GM12872 (cell line): ENCODE measurements around the gene FGF11.

Source experiments
- TF ChIP-seq, protein P1 (sequence below): IDR thresholded peaks from 3 replicates; pipeline ENCODE4 v1.5.1; 2011; ENCODE audit warnings: low read depth, mild to moderate bottlenecking, low read length, moderate library complexity; ENCODE audit not compliant: insufficient read depth

The FGF11 gene

DNA sequence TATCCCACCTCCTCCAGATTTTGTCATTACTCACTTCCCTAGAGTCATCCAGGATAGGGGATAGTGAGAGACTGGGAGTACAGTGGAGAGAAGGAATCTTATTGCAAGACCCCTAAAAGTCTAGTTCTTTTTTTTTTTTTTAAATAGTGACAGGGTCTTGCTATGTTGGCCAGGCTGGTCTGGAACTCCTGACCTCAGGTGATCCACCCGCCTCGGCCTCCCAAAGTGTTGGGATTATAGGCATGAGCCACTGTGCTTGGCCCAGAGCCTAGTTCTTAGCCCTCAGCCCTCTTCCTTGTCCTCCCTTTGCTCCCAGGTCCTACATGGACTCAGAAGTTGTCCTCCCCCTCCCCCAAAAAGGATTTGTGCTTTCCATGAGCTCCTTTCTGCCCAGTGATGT is 2.8 kb downstream of the FGF11 start:
- TF ChIP-seq, protein P1, sequence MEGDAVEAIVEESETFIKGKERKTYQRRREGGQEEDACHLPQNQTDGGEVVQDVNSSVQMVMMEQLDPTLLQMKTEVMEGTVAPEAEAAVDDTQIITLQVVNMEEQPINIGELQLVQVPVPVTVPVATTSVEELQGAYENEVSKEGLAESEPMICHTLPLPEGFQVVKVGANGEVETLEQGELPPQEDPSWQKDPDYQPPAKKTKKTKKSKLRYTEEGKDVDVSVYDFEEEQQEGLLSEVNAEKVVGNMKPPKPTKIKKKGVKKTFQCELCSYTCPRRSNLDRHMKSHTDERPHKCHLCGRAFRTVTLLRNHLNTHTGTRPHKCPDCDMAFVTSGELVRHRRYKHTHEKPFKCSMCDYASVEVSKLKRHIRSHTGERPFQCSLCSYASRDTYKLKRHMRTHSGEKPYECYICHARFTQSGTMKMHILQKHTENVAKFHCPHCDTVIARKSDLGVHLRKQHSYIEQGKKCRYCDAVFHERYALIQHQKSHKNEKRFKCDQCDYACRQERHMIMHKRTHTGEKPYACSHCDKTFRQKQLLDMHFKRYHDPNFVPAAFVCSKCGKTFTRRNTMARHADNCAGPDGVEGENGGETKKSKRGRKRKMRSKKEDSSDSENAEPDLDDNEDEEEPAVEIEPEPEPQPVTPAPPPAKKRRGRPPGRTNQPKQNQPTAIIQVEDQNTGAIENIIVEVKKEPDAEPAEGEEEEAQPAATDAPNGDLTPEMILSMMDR, result no peak

DNA sequence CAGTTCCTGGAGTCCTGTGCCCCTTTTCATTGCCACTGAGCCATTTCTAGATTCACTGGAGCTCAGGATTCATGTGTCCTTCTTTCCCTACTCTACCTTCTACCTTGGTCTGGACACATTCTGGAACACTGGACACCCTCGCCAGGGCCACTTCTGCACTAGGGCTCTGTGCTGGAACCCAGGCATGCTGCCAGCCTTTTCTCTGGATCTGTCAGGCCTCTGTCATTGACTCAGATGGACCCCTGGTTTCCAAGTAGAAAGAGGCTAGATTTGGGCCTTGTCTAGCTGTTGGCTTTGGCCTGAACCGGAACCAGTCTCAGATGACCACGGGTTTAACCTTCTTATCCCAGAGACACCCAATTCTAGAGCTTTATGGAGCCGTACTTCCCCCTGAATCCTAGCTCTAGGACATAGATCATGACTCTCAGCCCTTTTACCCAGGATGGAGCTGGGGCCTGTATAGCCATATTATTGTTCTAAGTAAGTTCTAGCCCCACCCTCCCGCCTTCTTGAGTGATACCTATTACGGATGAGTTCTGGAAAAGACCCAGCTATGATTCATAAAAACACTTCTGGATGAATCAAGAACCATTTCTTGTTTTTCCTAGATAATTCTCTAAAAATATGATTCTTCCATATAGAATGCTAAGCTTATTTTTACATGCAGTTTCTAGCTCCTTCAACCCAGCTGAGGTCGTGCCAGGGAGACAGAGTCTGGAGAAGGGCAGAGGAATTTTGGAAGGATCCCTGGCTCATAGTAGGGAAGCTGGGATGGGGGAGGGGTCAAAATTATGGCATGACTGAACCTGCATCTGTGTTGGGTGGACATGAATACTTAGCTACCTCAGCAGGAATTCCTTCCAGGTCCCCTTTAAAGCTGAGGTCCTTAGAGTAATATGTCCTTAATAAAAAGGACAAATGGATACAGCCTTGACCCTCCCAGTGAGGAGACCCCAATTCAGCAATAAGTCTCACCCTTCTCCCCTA is 4.5 kb downstream of the FGF11 start:
- TF ChIP-seq, protein P1, result no peak

DNA sequence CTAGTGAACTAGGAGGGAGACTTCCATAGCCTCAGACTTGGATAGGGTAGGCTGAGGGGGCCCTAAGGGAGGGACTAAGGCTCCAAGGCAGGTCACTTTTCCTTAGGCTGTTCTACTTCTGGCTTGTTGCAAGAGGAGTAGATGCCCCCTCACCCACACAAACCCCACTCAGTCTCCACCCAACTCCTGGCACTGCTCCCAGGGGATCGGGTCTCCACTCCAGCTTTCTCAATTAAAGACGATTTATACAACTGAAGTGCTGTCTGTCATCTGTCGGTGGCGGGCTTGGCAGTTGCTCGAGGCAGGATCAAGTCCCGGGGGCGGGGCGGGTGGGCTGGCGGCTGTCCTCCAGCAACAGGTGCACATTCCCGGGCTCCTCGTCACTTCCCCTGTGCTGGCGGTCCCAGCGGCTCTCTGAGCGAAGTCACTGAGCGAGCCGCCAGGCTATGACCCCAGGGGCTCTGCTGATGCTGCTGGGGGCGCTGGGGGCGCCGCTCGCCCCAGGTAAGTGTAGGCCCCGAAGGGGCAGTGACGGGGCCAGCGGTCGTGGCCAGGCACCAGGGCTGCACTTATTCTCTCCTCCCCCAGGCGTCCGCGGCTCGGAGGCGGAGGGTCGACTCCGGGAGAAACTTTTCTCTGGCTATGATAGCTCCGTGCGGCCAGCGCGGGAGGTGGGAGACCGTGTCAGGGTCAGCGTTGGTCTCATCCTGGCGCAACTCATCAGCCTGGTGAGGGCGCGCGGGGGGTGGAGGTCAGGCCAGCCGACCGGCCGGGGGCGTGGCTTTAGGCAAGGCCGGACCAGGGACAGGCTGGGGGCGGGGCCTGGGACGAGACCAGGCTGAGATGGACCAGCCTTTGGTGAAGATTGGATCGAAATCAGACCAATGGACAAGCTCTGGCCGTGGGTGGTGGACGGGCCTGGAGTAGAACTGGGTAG is 5.6 kb downstream of the FGF11 start, which contains the start of gene CHRNB1:
Gene CHRNB1 (plus strand): TSS at position 380 of the 937 bp plus-strand sequence. CDS start 67 bp downstream, at position 447.
- TF ChIP-seq, protein P1, result no peak

DNA sequence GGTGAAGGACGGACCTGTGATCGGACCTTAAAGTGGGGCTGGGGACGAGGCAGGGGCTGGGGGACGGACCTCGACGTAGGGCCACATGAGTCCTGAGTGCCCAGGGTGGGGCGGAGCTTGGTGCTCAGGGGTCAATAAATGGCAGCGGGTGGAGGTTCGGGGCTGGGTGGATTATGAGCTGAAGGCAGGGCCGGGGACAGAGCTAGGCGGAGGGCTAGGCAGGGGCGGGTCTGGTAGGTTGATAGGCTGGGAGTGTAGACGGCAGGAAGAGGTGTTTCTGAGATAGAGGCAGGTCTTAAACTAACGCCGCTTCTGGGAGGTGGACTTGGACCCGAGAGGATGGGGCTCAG is 6.3 kb downstream of the FGF11 start:
- TF ChIP-seq, protein P1, result no peak

DNA sequence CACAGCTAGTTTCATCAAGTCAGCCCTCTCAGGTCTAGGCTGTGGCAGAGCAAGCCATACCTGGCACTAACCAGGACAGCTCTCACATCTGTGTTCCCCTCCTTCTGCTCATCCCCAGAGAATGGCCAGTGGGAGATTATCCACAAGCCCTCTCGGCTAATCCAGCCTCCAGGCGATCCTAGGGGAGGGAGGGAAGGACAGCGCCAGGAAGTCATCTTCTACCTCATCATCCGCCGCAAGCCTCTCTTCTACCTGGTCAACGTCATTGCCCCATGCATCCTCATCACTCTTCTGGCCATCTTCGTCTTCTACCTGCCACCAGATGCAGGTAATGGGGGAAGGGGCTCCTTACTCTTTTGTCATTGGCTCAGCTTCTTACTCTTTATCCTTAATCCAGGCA is 9.1 kb downstream of the FGF11 start:
- TF ChIP-seq, protein P1, result no peak

DNA sequence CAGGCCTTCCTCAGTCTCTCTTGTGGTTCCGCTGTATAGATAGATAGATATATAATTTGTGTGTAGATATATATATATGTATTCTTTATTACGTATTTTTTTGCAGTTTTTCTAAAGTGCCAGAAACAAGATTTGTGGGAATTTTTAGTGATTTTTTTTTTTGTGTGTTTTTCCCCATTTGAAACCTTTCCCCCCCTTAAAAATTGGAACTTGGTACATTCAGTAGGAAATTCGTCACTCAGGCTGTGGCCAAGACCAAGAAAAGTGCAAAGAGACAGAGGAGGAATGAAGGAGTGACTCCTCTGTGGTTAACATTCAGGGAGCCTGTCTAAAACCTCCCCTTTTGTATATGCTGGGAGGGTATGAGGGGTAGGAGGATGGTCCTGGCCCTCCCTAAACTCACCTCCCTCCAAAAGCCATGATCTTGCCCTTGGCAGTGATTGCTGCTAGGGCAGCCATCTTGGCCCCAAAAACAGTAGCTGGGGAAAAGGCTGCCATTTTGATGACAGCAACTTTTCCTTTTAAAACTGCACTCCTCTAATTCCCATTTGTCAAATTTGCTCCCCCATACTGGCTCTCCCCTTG is 20.7 kb downstream of the FGF11 start:
- TF ChIP-seq, protein P1, result no peak
